Loucy (cell line): Measurements from ENCODE around the gene AIMP1.

Source experiments
- H2AFZ ChIP-seq: fragments of 200-600 bp; sonication (generic); 2 replicates; pipeline ENCODE4 v1.6.0; 2016; ENCODE audit warnings: antibody characterized with exemption, mild to moderate bottlenecking, low read length, moderate library complexity
- H3F3A ChIP-seq: fragments of 200-600 bp; 2 replicates; pipeline ENCODE4 v1.6.0; 2016; ENCODE audit warnings: antibody characterized with exemption, low read depth, mild to moderate bottlenecking
- H3K27me3 ChIP-seq: fragments of 200-600 bp; sonication (generic); 2 replicates; pipeline ENCODE4 v1.6.1; 2014; ENCODE audit warnings: low read length, mild to moderate bottlenecking; ENCODE audit not compliant: insufficient read depth, poor library complexity, severe bottlenecking
- H3K36me3 ChIP-seq: fragments of 200-600 bp; sonication (generic); 2 replicates; pipeline ENCODE4 v1.6.1; 2016; ENCODE audit warnings: low read length; ENCODE audit not compliant: insufficient read depth
- H3K4me1 ChIP-seq: fragments of 200-600 bp; sonication (generic); 2 replicates; pipeline ENCODE4 v1.5.1; 2014; ENCODE audit warnings: low read length, mild to moderate bottlenecking; ENCODE audit not compliant: insufficient read depth, poor library complexity, severe bottlenecking
- H3K4me2 ChIP-seq: fragments of 200-600 bp; sonication (generic); 2 replicates; pipeline ENCODE4 v1.6.0; 2014; ENCODE audit warnings: antibody characterized with exemption, low read length, low read depth, mild to moderate bottlenecking; ENCODE audit not compliant: poor library complexity, severe bottlenecking
- H3K4me3 ChIP-seq: fragments of 200-600 bp; sonication (generic); 2 replicates; pipeline ENCODE4 v1.5.1; 2014; ENCODE audit warnings: low read length, mild to moderate bottlenecking, mixed read lengths; ENCODE audit not compliant: poor library complexity, severe bottlenecking
- H3K79me2 ChIP-seq: fragments of 200-600 bp; sonication (generic); 2 replicates; pipeline ENCODE4 v1.6.1; 2014; ENCODE audit warnings: low read length; ENCODE audit not compliant: insufficient read depth
- H3K9ac ChIP-seq: fragments of 200-600 bp; sonication (generic); 2 replicates; pipeline ENCODE4 v1.6.0; 2014; ENCODE audit warnings: mild to moderate bottlenecking, low read depth, low read length, moderate library complexity; ENCODE audit not compliant: poor library complexity, severe bottlenecking
- H3K9me2 ChIP-seq: fragments of 200-600 bp; sonication (generic); replicated peaks from 2 replicates; pipeline ENCODE4 v1.6.1; 2016; ENCODE audit warnings: low read depth, low read length, mixed read lengths
- H3K9me3 ChIP-seq: fragments of 200-600 bp; sonication (generic); 2 replicates; pipeline ENCODE4 v1.6.1; 2014; ENCODE audit warnings: mild to moderate bottlenecking, antibody characterized with exemption, low read length, low read depth; ENCODE audit not compliant: insufficient read depth
- H4K20me1 ChIP-seq: fragments of 200-600 bp; sonication (generic); 2 replicates; pipeline ENCODE4 v1.6.0; 2014; ENCODE audit warnings: antibody characterized with exemption, low read length, mild to moderate bottlenecking; ENCODE audit not compliant: insufficient read depth, poor library complexity, severe bottlenecking
- EZH2phosphoT487 ChIP-seq: fragments of 200-600 bp; IDR thresholded peaks from 2 replicates; pipeline ENCODE4 v1.6.1; 2018; ENCODE audit warnings: antibody characterized with exemption, mild to moderate bottlenecking, moderate library complexity, borderline replicate concordance
- TF ChIP-seq, protein P1 (sequence below): fragments of 200-600 bp; sonication (generic); conservative IDR thresholded peaks from 2 replicates; pipeline ENCODE4 v1.5.1; 2014; ENCODE audit warnings: mild to moderate bottlenecking, antibody characterized with exemption, low read length

The AIMP1 gene

DNA sequence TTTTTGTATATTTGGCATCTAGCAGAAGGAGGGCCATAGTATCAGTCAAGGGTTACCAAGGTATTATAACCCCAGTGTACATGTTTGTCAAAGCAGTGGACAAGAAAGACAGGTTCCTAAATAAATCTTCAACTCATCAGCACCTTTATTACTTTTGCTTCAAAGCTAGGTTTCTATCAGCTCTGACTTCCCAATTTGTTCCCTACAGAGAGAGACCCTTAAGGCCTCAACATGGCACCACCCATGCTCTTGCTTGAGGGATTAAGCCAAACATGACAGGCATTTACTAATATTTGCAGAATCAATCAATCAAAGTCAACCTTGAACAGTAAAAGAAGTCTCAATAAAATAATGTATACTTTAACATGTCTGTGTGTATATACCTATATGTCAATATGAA is 9.8 kb upstream of the AIMP1 start:
- no peaks in the 10 kb centered on the region for H3K27me3 ChIP-seq
- no peak overlapping the region for H3K9ac ChIP-seq
- H3K79me2 ChIP-seq = no peaks in the 10 kb centered on the region; the same call in 1 of the 2 replicates
- H3K4me3 ChIP-seq = no peak overlapping the region
- H3K36me3 ChIP-seq = 0 out of 2 replicates have a peak, but pooled peaks cover 3% of the 10 kb centered on the region
- H3F3A ChIP-seq = no peaks in the 10 kb centered on the region
- H4K20me1 ChIP-seq = no peaks in the 10 kb centered on the region
- H3K4me1 ChIP-seq = peaks cover 16% of the 10 kb centered on the region
- no peak overlapping the region for H2AFZ ChIP-seq
- no peak overlapping the region for H3K4me2 ChIP-seq
- TF ChIP-seq, protein P1, sequence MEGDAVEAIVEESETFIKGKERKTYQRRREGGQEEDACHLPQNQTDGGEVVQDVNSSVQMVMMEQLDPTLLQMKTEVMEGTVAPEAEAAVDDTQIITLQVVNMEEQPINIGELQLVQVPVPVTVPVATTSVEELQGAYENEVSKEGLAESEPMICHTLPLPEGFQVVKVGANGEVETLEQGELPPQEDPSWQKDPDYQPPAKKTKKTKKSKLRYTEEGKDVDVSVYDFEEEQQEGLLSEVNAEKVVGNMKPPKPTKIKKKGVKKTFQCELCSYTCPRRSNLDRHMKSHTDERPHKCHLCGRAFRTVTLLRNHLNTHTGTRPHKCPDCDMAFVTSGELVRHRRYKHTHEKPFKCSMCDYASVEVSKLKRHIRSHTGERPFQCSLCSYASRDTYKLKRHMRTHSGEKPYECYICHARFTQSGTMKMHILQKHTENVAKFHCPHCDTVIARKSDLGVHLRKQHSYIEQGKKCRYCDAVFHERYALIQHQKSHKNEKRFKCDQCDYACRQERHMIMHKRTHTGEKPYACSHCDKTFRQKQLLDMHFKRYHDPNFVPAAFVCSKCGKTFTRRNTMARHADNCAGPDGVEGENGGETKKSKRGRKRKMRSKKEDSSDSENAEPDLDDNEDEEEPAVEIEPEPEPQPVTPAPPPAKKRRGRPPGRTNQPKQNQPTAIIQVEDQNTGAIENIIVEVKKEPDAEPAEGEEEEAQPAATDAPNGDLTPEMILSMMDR = no peak
- TF ChIP-seq EZH2phosphoT487 = no peak
- H3K9me3 ChIP-seq = no peaks in the 10 kb centered on the region
- H3K9me2 ChIP-seq = no peaks in the 10 kb centered on the region

DNA sequence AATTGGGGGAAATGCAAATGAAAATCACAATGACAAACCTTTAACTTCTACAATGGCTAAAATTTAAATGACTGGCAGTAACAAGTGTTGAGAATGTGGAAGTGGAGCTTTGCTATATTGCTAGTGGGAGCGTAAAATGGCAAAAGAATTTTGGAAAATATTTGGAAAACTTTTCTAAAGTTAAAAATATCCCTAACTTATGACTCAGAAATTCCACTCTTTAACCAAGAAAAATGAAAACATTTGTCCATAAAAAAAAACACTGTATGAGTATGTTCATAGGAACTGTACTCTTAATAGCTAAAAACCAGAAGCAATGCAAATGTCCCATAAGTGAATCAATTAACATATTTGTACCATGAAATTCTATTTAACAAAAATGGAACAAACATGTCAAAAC is 4.0 kb upstream of the AIMP1 start:
- Histone ChIP-seq H3K36me3 (no peaks in the 10 kb centered on the region), H3K4me1 (peaks cover 33% of the 10 kb centered on the region), H3K9ac (no peak overlapping the region), H2AFZ (no peak overlapping the region), H3K9me2 (no peaks in the 10 kb centered on the region), H3K9me3 (no peaks in the 10 kb centered on the region), H3K79me2 (peaks cover 48% of the 10 kb centered on the region), H3F3A (no peaks in the 10 kb centered on the region), H3K4me2 (peak overlapping the region; percentile 93), H4K20me1 (peaks cover 8% of the 10 kb centered on the region), H3K27me3 (no peaks in the 10 kb centered on the region), H3K4me3 (peak overlapping the region; percentile 22)
- TF ChIP-seq, protein P1 = no peak
- no peak for TF ChIP-seq EZH2phosphoT487

DNA sequence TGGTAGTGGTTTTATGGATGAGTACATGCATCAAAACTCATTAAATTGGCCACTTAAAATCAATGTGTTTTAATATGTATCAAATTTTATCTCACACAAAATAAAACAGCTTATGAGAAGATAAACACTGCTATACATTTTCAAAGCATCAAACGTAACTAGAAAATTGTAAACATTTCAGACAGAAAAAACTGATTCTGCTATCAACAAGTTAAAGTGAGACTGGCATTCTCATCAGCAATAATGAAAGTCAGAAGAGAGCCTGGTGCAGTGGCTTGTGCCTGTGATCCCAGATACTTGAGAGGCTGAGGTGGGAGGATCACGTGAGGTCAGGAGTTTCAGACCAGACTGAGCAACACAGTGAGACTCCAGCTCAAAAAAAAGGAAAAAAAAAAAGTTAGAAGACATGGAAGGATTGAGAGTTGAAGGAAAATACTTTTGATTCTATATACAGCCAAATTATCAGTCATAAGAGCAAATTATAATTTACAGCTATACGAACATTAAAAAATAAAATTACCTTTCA is 3.3 kb upstream of the AIMP1 start:
- H3F3A ChIP-seq = no peaks in the 10 kb centered on the region
- no peak for TF ChIP-seq EZH2phosphoT487
- TF ChIP-seq, protein P1 = no peak
- peak overlapping the region; percentile 6 for H3K9ac ChIP-seq
- H3K4me1 ChIP-seq = peaks cover 40% of the 10 kb centered on the region
- no peaks in the 10 kb centered on the region for H3K27me3 ChIP-seq
- H3K9me3 ChIP-seq = no peaks in the 10 kb centered on the region
- H3K9me2 ChIP-seq = no peaks in the 10 kb centered on the region
- H2AFZ ChIP-seq = no peak overlapping the region
- H3K36me3 ChIP-seq = no peaks in the 10 kb centered on the region
- H3K4me3 ChIP-seq = peak overlapping the region; percentile 28
- H3K79me2 ChIP-seq = peaks cover 55% of the 10 kb centered on the region
- peak overlapping the region; percentile 93 for H3K4me2 ChIP-seq
- peaks cover 9% of the 10 kb centered on the region for H4K20me1 ChIP-seq
